ENCODE measurements around the gene ADGRV1.

GRCh38 chr5:90845723-90846554 lies 287.3 kb downstream of the ADGRV1 start:
- TF ChIP-seq POLR2AphosphoS5 (IDR thresholded peaks at IDR 0.05) (no peak), CTCF (IDR thresholded peaks at IDR 0.05) (no peak)
